ENCODE results near the gene AKAP8.
"Not testable (repeated sequence)": the region's sequence is repeated elsewhere in the genome, so short reads cannot be mapped to it uniquely, and the experiment has no call there.

AKAP8 gene

DNA sequence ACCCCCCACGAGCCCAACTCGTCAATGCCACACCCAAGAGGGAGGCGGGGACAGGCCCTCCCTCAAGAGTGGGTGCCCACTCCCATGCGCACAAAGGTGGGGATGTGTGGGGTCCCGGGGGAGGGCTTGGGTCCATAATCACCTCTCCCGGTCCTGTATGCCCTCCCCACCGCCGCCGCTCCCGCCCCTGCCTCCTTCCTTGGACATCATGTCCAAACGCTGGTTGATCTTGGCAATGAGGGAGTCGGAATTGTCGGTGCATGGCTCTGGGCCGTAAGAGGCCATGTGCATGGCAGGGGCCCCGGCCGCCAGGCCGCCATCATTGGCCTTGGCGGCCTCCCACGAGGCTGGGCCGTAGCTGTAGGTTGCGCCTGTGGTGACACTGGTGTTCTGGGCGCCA, 5.9 kb downstream of the AKAP8 start:
- DNase-seq (ENCODE audit: low read depth in 2 of 2), result no peak

GRCh38 chr19:15372891-15373301, 6.7 kb downstream of the AKAP8 start:
- no peak for DNase-seq (ENCODE audit: low read depth in 2 of 2)

DNA sequence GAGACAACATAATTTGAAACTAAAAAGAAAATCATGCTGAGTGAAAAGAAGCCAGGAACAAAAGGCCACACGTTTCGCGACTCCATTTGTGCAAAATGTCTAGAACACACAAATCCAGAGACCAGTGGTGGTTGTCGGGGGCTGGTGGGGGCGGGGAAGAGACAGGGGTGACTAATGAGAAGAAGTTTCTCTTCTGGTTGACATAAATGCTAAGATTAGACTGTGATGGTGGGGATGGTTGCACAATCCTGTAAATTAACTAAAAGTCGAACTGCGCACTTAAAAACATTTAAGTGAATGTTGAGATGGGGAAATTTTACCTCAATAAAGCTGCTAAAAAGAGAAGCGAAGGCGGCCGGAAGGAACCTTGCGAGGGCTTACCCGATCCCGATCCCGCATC, 7.1 kb downstream of the AKAP8 start:
- no peak for DNase-seq (ENCODE audit: low read depth in 2 of 2)

- DNase-seq (ENCODE audit: low read depth in 2 of 2), result no peak
These were observed 7.7 kb downstream of the AKAP8 start for GRCh38 chr19:15371786-15372380.

DNA sequence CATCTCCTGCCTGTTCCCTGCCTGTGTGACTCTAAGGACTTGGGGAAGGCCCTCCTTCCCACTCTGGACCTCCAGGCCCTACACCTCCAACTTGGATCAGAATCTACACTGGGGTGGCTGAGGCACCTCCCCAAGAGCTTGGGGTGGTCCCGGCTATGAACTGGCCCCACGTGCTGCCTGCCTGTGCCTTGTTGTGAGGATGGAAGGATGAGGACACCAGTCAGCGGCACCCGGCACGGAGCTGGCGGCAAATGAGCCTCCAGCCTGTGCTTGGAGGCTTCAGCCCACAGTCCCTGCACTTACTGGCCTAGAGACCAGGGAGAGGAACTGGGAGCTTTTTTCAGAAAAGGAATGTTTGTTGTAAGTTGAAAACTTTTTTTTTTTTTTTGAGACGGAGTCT, 8.5 kb downstream of the AKAP8 start:
- DNase-seq (ENCODE audit: low read depth in 2 of 2), result no peak

DNA sequence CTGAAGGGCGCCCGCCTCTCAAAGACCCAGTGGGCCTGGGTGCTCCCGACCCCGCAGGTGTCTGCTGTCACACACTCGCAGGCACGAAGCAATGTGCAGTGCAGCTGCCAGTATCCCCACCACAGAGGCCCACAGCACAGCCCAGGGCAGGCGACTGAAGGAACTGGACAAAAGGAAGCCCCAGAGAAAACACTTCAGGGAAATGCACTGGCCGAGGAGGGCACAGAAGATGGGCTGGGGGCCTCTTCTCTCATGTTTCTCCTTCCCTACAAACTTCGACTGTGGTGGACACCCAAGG, 10.0 kb downstream of the AKAP8 start:
- DNase-seq (ENCODE audit: low read depth in 2 of 2), result no peak

GRCh38 chr19:15368798-15369593, 10.6 kb downstream of the AKAP8 start:
- DNase-seq (ENCODE audit: low read depth in 2 of 2), result no peak

DNA sequence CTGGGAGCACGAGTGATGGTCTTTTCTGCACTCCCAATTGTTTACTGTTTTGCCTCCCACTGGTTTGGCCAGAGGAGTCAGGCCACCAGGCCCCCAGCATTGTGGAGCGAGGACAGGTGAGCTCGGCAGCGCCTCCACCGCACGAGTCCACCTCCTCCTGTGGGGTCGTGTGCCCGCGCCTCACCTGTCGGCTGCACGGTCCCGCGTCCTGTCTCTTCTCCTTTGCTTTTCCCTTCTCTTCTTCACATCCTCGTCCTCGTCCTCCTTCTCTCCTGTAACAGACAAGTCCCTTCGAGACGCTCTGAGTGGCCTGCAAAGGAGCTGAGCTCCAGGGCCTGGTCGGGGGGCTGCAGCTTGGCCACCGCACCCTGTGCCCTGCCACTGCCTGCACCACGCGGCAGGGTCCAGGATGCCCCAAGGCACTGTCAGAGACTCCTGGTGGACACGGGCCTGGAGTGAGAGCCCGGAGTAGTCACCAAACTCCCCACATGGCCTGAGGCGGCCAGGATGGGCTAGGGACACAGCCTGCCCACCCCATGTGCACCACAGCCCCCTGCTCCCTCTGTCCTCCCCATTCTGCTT, 11.4 kb downstream of the AKAP8 start:
- no peak for DNase-seq (ENCODE audit: low read depth in 2 of 2)

GRCh38 chr19:15367439-15367838, 12.1 kb downstream of the AKAP8 start:
- no peak for DNase-seq (ENCODE audit: low read depth in 2 of 2)

DNA sequence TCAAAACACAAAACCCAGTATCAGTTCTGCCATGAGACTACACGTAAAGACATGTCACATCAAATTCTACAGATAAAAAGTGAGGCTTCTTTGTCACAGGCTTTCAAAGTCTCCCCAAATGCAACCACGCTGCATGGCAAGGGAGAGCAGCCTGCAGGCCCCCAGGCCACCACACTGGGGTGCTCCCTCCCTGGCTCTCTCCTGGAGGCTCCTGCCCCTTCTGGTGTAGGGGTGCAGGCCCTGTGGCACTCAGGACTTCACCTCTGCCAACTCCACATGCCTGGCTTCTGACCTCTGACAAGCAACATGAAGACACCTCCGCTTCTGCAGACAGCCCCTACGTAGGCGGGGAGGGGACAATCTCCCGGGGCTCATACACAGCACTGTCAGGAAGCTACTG, 14.3 kb downstream of the AKAP8 start:
- no peak for DNase-seq (ENCODE audit: low read depth in 2 of 2)

GRCh38 chr19:15363791-15364190, 15.8 kb downstream of the AKAP8 start:
- DNase-seq (ENCODE audit: low read depth in 2 of 2), result not testable (repeated sequence)

DNA sequence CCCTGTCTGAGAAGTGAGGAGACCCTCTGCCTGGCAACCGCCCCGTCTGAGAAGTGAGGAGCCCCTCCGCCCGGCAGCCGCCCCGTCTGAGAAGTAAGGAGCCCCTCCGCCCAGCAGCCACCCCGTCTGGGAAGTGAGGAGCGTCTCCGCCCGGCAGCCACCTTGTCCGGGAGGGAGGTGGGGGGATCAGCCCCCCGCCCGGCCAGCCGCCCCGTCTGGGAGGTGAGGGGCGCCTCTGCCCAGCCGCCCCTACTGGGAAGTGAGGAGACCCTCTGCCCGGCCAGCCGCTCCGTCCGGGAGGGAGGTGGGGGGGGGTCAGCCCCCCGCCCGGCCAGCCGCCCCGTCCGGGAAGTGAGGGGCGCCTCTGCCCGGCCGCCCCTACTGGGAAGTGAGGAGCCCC, 16.5 kb downstream of the AKAP8 start:
- not testable (repeated sequence) for DNase-seq (ENCODE audit: low read depth in 2 of 2)

GRCh38 chr19:15360015-15360414, 19.6 kb downstream of the AKAP8 start:
- DNase-seq (ENCODE audit: low read depth in 2 of 2), result not testable (repeated sequence)

DNA sequence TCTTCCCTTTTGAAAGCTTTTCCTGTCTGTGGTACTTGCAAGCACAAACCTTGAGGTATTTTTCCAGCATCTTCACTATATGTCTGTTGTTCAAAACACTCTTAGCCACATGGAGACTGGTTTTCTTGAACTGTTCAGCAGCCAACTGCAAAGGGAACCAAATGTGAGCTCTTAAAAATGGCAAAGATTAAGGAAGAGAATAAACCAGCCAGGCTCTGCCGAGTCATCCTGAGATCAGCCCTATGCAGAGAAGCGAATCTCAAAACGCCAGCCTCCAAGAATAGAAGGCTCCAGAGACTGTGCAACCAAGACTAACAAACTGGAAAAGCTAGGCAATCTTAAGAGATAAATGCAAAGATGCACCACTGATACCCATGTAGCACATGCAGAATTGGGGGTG, 20.7 kb downstream of the AKAP8 start:
- no peak for DNase-seq (ENCODE audit: low read depth in 2 of 2)

DNA sequence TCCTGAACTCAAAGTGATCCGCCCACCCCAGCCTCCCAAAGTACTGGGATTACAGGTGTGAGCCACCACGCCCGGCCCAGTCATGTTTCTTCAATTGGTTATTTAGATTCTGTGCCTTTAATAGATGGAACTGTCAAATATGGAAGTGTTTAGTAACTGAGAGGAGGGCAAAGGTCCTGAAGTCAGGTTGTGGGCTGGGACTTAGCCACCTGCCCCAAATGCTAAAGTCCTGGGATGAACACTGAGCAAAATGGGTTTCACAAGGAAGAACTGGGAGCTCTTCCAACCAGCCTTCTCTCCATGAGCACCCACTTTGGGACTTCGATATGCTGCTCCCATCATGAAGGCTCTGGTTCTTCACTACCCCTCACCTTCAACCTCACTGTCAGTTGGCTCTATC, 21.7 kb downstream of the AKAP8 start:
- DNase-seq (ENCODE audit: low read depth in 2 of 2), result no peak

DNA sequence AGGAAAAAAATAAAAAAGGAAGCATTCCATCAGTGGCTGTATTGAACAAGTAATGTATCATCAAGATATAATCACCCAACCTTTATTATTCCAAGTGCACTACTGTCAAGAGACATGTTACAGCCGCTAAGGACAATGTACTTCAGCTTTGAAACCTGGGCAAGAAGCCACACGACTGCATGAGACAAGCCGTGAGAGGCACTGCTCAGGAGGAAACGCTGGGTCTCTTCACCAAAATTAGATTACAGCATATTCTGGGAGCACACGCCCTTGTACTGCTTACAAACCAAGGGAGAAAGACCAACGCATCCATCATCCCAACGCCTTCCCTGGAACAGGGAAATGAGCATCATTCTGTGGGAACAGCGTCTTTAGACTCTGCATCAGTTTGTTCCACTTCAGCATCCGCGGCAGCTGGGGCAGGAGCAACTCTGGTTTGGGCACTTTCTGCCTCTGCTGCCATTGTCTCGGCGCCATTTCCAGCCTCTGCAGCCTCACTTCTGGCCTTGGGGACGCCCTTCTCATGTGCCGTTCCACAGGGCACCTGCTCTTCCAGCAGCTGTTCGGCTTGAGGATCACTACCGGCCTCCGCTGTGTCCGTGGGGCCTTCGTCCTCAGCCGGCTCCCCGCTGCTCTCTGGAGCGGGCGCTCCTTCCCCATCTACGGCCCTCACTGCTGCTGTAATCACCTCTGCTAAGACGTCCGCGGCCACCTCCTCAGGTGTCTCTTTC, 24.9 kb downstream of the AKAP8 start:
- DNase-seq (ENCODE audit: low read depth in 2 of 2), result no peak

GRCh38 chr19:15353908-15354307, 25.7 kb downstream of the AKAP8 start:
- no peak for DNase-seq (ENCODE audit: low read depth in 2 of 2)

DNA sequence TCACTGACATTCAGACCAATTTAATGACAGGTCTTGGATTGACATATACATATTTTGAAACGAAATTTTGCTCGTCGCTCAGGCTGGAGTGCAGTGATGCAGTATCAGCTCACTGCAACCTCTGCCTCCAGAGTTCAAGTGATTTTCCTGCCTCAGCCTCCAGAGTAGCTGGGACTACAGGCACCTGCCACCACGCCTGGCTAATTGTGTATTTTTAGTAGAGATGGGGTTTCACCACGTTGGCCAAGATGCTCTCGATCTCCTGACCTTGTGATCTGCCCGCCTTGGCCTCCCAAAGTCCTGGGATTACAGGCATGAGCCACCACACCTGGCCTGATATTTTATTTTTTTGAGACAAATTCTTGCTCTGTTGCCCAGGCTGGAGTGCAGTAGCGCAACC, 27.1 kb downstream of the AKAP8 start:
- DNase-seq (ENCODE audit: low read depth in 2 of 2), result not testable (repeated sequence)

- DNase-seq (ENCODE audit: low read depth in 2 of 2), result not testable (repeated sequence)
These were observed 38.3 kb downstream of the AKAP8 start for GRCh38 chr19:15341328-15341727.

- DNase-seq (ENCODE audit: low read depth in 2 of 2), result no peak
These were observed 39.5 kb downstream of the AKAP8 start for GRCh38 chr19:15340086-15340485.

GRCh38 chr19:15337202-15337601, 42.4 kb downstream of the AKAP8 start:
- no peak for DNase-seq (ENCODE audit: low read depth in 2 of 2)

GRCh38 chr19:15335992-15336391, 43.6 kb downstream of the AKAP8 start:
- DNase-seq (ENCODE audit: low read depth in 2 of 2), result not testable (repeated sequence)

All from fibroblast of skin of left biceps (primary cell).